Skeletal muscle cell (primary cell): ENCODE data around the gene STAMBP.
"Not testable (repeated sequence)": the region's sequence is repeated elsewhere in the genome, so short reads cannot be mapped to it uniquely, and the experiment has no call there.

Experiments used
- DNase-seq: peaks from one replicate; pipeline ENCODE4 v3.0.0-alpha.2; 2010; ENCODE audit warnings: low read depth
- H3K4me3 ChIP-seq: 2 replicates; pipeline ENCODE4 v1.5.1; 2011; ENCODE audit warnings: low read depth, mild to moderate bottlenecking, control low read depth, low read length, moderate library complexity

STAMBP gene

GRCh38 chr2:73828818-73829570, at the start of gene STAMBP:
Gene STAMBP (plus strand): TSS chr2:73828961. CDS start chr2:73830857, 1,896 bp downstream.
- H3K4me3 ChIP-seq, result peak within 1 kb of the TSS; percentile 69
- peak; percentile 82 for DNase-seq

GRCh38 chr2:73779467-73780236, 49.1 kb upstream of the STAMBP start, which contains the start of gene DUSP11:
Gene DUSP11 (minus strand): TSS chr2:73780103. CDS start chr2:73779974, 129 bp downstream.
- peak within 1 kb of the TSS; percentile 86 for H3K4me3 ChIP-seq
- DNase-seq, result peak; percentile 70

- DNase-seq, result no peak
- H3K4me3 ChIP-seq, result peak overlapping the region; percentile 86
These were observed 48.6 kb upstream of the STAMBP start for GRCh38 chr2:73780237-73780582.

GRCh38 chr2:73783402-73783801, 45.4 kb upstream of the STAMBP start:
- H3K4me3 ChIP-seq, DNase-seq: not testable (repeated sequence)

GRCh38 chr2:73783883-73784282, 44.9 kb upstream of the STAMBP start, which contains the start of gene C2orf78:
Gene C2orf78 (plus strand): TSS chr2:73784183. CDS start chr2:73784310, 127 bp downstream.
- not testable (repeated sequence) for H3K4me3 ChIP-seq, DNase-seq

GRCh38 chr2:73811878-73812277, 16.9 kb upstream of the STAMBP start:
- H3K4me3 ChIP-seq, result no peak overlapping the region
- no peak for DNase-seq

- H3K4me3 ChIP-seq, result no peak overlapping the region
- no peak for DNase-seq
These were observed 16.1 kb upstream of the STAMBP start for GRCh38 chr2:73812635-73813034.

GRCh38 chr2:73818296-73818695, 10.5 kb upstream of the STAMBP start:
- no peak overlapping the region for H3K4me3 ChIP-seq
- no peak for DNase-seq

GRCh38 chr2:73821227-73821626, 7.5 kb upstream of the STAMBP start:
- DNase-seq, result no peak
- no peak overlapping the region for H3K4me3 ChIP-seq

- H3K4me3 ChIP-seq, result no peak overlapping the region
- DNase-seq, result no peak
These were observed 7.1 kb upstream of the STAMBP start for GRCh38 chr2:73821669-73822068.

- DNase-seq, result no peak
- no peak overlapping the region for H3K4me3 ChIP-seq
These were observed 6.5 kb upstream of the STAMBP start for GRCh38 chr2:73822276-73822675.

- no peak for DNase-seq
- no peak overlapping the region for H3K4me3 ChIP-seq
These were observed 5.8 kb upstream of the STAMBP start for GRCh38 chr2:73822991-73823390.

GRCh38 chr2:73823416-73823815, 5.3 kb upstream of the STAMBP start:
- DNase-seq, result no peak

GRCh38 chr2:73823916-73824523, 4.7 kb upstream of the STAMBP start:
- H3K4me3 ChIP-seq, result no peak overlapping the region
- DNase-seq, result peak; percentile 69

More at GRCh38 chr2:73823416-73823815, 5.3 kb upstream of the STAMBP start:
- no peak overlapping the region for H3K4me3 ChIP-seq

- no peak for DNase-seq
- H3K4me3 ChIP-seq, result no peak overlapping the region
These were observed 3.4 kb upstream of the STAMBP start for GRCh38 chr2:73825408-73825807.

GRCh38 chr2:73827018-73827417, 1.7 kb upstream of the STAMBP start:
- DNase-seq, result no peak
- H3K4me3 ChIP-seq, result no peak overlapping the region

GRCh38 chr2:73827660-73828388, 937 bp upstream of the STAMBP start:
- peak overlapping the region; percentile 69 for H3K4me3 ChIP-seq
- DNase-seq, result no peak

- peak overlapping the region; percentile 69 for H3K4me3 ChIP-seq
- DNase-seq, result no peak
These were observed 358 bp upstream of the STAMBP start for GRCh38 chr2:73828389-73828817.

- DNase-seq, result peak; percentile 78
- no peak overlapping the region for H3K4me3 ChIP-seq
These were observed 2.2 kb downstream of the STAMBP start for GRCh38 chr2:73830871-73831401.
